Loucy (cell line): Measurements from ENCODE around the gene ERFE.

Source experiments
- CTCF ChIP-seq: fragments of 200-600 bp; sonication (generic); conservative IDR thresholded peaks from 2 replicates; pipeline ENCODE4 v1.5.1; 2014; ENCODE audit warnings: mild to moderate bottlenecking, antibody characterized with exemption, low read length
- EZH2phosphoT487 ChIP-seq: fragments of 200-600 bp; IDR thresholded peaks from 2 replicates; pipeline ENCODE4 v1.6.1; 2018; ENCODE audit warnings: antibody characterized with exemption, mild to moderate bottlenecking, moderate library complexity, borderline replicate concordance

- TF ChIP-seq CTCF (no peak), EZH2phosphoT487 (no peak)
Observed at GRCh38 chr2:238117199-238118154, 41.3 kb upstream of the ERFE start.
